HG02763 (cell line): ENCODE results near the gene ARL4C.
"Not testable (repeated sequence)": the region's sequence is repeated elsewhere in the genome, so short reads cannot be mapped to it uniquely, and the experiment has no call there.

Source experiments
- ATAC-seq: cut with Tn5 transposase; IDR thresholded peaks from one replicate; pipeline ENCODE4 v1.9.1; 2021; ENCODE audit warnings: mild to moderate bottlenecking, moderate library complexity; ENCODE audit not compliant: unreplicated experiment

Gene ARL4C

DNA sequence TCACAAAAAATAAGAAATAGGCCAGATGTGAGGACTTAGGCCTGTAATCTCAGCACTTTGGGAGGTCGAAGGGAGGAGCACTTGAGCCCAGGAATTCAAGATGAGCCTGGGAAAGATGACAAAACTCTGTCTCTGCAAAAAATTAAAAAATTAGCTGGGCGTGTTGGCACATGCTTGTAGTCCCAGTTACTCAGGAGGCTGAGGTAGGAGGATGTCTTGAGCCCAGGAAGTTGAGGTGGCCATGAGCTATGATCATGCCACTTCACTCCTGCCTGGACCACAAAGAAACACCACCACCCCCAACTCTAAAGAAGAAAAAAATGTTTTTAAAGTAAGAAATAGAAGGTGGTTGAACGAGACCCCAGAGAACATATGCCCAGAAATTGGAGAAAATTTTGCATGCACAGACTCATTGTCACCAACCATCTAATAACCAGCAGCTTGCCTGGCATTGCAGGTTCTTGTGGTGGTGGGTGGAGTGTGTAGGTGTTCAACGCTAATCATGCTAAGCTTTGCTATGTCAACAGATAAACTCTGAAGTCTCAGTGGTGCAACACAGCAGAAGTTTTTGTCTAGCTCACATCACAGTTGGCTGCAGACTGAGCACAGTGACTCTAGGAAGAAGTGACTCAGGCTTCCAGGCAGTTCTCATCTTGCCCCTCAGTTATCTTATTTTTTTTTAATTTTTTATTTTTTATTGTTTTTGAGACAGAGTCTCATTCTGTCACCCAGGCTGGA lies 18.6 kb downstream of the ARL4C start:
- no peak for ATAC-seq

DNA sequence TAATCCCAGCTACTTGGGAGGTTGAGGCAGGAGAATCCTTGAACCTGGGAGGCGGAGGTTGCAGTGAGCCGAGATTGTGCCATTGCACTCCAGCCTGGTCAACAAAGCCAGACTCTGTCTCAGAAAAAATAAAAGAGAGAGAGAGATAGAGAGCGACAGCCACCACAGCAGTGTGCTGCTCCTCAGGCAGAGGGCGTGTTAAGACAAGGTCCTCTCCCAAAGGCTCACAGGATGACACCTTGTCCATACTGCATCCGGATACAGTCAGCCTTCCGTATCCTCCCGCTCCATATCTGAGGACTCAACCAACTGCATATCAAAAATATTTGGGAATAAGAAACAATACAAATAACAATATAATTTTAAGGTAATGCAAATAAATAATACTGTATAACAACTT lies 20.1 kb downstream of the ARL4C start:
- no peak for ATAC-seq

GRCh38 chr2:234474654-234475053 lies 22.2 kb downstream of the ARL4C start:
- ATAC-seq: no peak

DNA sequence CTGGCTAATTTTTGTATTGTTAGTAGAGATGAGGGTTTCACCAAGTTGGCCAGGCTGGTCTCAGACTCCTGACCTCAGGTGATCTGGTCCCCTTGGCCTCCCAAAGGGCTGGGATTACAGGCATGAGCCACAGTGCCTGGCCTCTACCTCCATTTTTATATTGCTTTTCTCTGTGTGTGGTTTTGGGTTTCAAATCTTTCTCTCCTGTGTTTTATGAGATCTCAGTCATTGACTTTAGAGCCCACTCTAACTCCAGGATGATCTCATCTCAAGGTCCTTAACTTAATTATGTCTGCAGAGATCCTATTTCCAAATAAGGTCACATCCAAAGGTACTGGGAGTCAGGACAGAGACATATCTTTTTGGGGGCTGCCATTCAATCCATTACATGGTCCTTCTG lies 24.7 kb downstream of the ARL4C start:
- ATAC-seq: no peak

- ATAC-seq: no peak
These were observed 26.9 kb downstream of the ARL4C start for GRCh38 chr2:234469972-234470371.

- no peak for ATAC-seq
These were observed 27.5 kb downstream of the ARL4C start for GRCh38 chr2:234469251-234469845.

GRCh38 chr2:234468503-234468902 lies 28.4 kb downstream of the ARL4C start:
- ATAC-seq: no peak

GRCh38 chr2:234467289-234467688 lies 29.6 kb downstream of the ARL4C start:
- no peak for ATAC-seq

DNA sequence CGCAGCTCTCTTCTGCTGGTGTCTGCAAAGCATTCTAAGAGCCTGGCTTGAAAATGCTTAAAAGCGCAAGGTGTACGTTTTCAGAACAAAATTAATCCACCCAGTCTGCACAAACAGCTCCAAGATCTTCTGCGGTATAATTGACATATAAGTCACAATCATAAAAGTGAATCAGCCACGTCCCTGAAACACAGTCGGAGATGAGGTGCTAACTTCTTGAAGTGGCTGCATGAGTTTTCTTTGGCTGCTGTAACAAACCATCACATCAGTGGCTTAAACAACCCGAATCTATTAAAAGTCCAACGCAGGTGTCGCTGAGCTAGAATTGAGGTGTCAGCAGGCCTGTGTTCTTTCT lies 32.6 kb downstream of the ARL4C start:
- no peak for ATAC-seq

DNA sequence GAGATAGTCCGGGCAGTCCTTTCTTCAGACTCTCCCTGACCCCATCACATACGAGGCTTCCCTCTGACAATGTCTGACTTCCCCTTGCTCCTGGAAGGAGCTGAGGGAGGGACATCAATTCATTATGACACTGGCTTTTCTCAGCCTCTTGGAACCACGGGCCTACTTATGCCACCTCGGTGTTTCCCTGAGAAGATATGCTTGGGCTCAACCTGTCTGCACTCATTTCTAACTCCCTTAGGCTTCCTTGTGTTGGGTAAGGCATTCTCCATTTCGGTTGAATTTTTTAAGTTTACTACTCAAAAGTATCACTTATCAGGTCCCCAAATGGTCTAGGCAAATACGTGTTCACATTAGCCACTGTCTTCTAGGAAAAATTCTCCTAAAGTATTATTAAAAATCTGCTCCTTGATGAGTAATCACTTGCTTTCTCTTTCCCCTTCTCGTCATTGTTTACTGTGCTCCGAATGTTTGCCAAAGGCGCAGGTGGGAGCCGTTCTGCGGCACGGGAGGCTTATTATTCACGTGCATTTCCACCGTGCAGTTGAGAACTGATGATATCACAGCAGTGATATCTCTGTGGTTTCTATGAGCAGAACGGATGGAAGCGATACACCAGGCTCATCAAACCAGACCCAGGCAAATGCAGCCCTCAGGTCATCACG lies 33.1 kb downstream of the ARL4C start:
- no peak for ATAC-seq

- no peak for ATAC-seq
These were observed 34.5 kb downstream of the ARL4C start for GRCh38 chr2:234462218-234462992.

DNA sequence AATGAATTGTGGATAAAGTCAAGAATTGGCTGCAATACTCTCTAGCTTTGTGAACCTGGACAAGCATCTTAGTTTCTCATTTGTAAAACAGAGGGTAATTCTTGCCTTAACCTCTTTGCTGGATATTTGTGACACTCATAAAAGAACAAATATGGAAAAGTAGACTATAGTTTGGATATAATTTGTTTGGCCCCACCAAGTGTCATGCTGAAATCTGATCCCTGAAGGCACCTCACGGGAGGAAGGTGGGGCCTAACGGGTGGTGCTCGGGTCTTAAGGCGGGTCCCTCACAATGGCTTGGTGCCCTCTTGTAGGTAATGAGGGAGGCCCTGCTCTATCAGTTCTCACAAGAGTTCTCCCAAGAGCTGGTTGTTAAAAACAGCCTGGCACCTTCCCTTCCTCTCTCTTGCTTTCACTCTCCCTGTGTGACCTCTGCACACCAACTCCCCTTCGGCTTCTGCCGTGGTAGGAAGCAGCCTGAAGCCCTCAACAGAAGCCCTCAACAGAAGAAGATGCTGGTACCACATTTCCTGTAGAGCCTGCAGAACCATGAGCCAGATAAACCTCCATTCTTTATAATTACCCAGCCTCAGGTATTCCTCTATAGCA lies 37.4 kb downstream of the ARL4C start:
- no peak for ATAC-seq

GRCh38 chr2:234458466-234458865 lies 38.4 kb downstream of the ARL4C start:
- ATAC-seq: no peak

DNA sequence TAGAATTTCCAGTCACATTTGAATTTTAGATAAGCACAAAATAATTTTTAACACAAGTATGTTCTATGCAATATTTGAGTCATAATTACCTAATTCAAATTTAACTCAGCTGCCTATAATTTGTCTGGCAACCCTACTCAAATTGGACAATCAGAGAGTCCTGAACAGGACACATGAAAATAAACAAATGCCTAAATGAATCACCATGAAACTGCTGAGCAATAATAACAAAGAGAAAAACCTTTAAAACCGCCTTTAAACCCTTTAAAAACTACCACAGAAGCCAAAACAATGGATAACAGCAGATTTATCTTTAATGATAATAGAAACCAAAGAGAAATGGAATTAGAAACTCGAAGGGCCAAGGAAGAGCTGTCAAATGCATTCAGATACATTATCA lies 39.5 kb downstream of the ARL4C start:
- ATAC-seq: no peak

DNA sequence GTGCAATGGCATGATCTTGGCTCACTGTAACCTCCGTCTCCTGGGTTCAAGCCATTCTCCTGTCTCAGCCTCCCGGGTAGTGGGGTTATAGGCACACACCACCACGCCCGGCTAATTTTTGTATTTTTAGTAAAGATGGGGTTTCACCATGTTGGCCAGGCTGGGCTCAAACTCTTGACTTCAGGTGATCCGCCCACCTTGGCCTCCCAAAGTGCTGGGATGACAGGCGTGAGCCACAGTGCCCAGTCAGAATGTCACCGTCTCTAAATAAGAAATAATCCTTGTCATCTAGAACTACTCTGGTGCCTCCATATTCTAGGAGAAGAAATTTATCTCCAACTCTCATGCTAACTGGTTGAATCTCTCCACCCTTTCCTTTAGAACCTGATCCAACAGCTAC lies 41.6 kb downstream of the ARL4C start:
- not testable (repeated sequence) for ATAC-seq

DNA sequence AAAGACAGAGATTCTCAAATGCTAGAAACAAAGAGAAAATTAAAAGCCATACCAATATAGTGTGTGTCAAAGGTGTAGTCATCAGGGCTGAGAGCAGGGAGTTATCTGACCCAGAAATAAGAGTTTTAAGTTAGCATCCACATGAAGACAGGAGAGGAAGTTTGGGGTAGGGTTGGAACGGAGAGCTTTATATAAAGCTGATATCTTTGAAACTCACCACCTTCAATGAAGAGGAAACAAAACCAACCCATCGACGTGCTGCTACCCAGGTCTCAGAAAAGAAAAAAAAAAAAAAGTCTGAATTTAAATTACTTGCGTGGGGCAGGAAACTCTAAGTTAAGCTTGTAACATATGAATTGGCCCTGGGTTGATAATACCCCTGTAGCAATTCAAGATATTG lies 42.4 kb downstream of the ARL4C start:
- ATAC-seq: no peak

DNA sequence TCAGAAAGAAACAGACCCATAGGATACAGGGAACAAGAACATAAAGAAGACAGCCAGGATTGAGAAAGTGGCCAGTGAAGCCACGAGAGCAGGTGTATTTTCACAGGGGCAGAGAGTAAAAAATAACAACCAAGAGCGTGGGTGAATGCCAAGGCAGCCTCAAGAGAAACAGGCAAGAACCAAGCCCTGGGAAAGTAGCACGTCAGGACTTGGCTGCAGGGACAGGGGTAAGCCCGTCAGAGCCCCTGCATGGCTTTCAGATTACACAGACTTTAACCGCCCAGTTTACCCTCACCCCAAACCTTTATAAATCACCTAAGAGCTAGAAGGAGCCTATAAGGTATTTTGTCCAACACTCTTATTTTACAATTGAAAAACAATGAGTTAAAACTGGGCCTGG lies 43.7 kb downstream of the ARL4C start:
- ATAC-seq: no peak

- no peak for ATAC-seq
These were observed 44.8 kb downstream of the ARL4C start for GRCh38 chr2:234451852-234452625.

DNA sequence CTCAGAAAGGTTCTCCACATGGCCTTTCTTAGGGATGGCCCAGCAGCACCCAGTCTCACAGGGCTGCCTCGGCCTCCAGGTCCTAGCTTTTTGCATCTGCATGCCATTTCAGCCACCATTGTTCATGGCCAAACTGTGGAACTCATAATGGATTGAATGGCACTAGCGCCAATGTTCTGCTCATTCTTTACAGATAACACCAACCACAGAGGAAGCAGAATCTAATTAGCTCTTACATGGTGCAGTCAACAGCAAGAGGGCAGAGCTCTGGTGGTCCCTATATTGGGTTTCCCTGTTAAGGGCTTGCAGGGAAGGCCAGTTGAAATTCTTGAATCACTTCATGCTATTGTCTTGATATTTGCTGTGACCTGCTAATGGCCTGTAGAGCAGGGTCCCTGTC lies 45.6 kb downstream of the ARL4C start:
- no peak for ATAC-seq

- no peak for ATAC-seq
These were observed 46.3 kb downstream of the ARL4C start for GRCh38 chr2:234450431-234451124.
